GM21515 (cell line): ENCODE measurements around the gene PPP4R3A.
"Not testable (repeated sequence)": the region's sequence is repeated elsewhere in the genome, so short reads cannot be mapped to it uniquely, and the experiment has no call there.

Source experiments
- ATAC-seq: cut with Tn5 transposase; IDR thresholded peaks from one replicate; pipeline ENCODE4 v1.9.1; 2021; ENCODE audit not compliant: unreplicated experiment

The PPP4R3A gene

GRCh38 chr14:91510171-91511042 lies at the start of gene PPP4R3A:
PPP4R3A (minus strand) TSS chr14:91510310; CDS start chr14:91509647, 663 bp downstream.
- ATAC-seq = peak; percentile 81

- no peak for ATAC-seq
These were observed 45.4 kb upstream of the PPP4R3A start for GRCh38 chr14:91555531-91555930.

- no peak for ATAC-seq
These were observed 44.6 kb upstream of the PPP4R3A start for GRCh38 chr14:91554535-91555332.

DNA sequence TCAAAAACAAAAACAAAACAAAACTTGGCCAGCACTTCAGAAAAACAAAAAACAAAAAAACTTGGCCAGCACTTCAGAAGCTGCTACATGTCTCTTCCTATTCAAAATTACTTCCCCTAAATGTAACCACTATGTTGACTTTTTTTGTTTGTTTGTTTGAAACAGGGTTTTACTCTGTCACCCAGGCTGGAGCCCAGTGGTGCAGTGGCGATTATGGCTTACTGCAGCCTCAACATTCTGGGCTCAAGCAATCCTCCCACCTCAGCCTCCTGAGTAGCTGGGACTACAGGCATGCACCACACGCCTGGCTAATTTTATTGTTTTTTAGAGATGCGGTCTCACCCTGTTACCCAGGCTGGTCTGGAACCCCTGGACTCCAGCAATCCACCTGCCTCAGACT lies 38.0 kb upstream of the PPP4R3A start:
- ATAC-seq = no peak

GRCh38 chr14:91545946-91546716 lies 36.0 kb upstream of the PPP4R3A start:
- ATAC-seq = no peak

DNA sequence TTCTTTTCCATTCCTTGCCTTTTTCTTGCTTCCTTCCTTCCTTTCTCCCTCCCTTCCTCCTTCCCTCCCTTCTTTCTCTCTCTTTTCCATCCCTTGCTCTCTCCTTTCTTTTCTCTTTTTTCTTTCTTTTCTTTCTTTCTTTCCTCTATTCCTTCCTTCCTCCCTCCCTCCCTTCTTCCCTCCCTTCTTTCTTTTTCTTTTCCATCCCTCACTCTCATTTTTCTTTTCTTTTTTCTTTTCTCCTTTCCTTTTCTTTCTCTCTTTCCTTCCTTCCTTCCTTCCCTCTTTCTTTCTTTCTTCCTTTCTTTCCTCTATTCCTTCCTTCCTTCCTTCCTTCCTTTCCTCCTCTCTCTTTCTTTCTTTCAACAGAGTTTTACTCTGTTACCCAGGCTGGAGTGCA lies 35.1 kb upstream of the PPP4R3A start:
- ATAC-seq = no peak

- no peak for ATAC-seq
These were observed 26.2 kb upstream of the PPP4R3A start for GRCh38 chr14:91536327-91536726.

- not testable (repeated sequence) for ATAC-seq
These were observed 23.9 kb upstream of the PPP4R3A start for GRCh38 chr14:91534059-91534458.

- ATAC-seq = no peak
These were observed 23.5 kb upstream of the PPP4R3A start for GRCh38 chr14:91533623-91534022.

DNA sequence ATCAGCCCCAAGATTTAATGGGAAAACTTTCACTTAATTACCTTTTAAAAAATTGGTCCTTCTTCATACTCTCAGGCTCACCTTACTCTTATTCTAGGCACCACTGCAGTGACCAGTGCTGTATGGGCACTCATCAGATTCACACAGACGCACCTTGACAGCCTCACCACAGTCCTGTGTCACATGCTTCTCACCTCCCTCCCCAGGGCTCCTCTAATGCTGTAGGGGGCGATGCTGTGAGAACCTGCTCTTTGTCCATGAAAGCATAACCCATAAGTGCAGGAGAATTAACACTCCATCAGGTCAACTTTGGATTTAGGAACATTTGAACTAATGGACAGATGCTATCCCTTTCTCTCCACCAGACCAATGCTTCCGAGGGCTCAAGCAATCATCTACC lies 13.9 kb upstream of the PPP4R3A start:
- no peak for ATAC-seq

DNA sequence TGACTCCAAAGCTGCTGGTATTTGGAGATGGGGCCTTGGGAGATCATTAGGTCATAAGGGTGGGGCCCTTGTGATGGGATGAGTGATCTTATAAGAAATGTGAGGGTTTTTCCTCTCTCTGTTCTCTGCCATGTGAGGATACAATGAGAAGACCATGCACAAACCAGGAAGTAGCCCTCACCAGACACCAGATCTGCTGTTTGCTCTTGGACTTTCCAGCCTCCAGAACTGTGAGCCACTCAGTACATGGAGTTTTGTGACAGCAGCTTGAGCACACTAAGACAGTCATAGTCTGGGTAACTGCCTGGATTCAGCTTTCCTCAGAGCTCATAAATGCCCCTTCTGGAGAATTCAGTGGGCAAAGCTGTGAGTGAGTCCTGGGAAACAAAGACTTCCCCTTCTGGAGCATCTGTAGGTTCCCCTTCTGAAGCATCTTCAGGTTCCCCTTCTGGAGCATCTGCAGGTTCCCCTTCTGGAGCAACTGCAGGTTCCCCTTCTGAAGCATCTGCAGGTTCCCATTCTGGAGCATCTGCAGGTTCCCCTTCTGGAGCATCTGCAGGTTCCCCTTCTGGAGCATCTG lies 11.0 kb upstream of the PPP4R3A start:
- ATAC-seq = no peak

DNA sequence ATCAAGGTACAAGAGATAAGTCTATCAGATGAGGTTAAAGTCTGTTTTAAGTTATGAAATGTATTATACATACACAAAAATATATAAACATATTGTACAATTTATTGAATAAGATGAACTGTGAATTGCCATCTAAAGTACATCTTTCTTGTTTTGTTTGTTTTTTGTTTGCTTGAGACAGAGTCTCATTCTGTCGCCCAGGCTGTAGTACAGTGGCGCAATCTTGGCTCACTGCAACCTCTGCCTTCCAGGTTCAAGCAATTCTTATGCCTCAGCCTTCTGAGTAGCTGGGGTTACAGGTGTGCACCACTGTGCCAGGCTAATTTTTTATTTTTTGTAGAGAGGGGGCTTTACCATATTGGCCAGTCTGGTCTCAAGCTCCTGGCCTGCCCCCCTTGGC lies 10.0 kb upstream of the PPP4R3A start:
- no peak for ATAC-seq

- ATAC-seq = no peak
These were observed 9.3 kb upstream of the PPP4R3A start for GRCh38 chr14:91519239-91520036.

DNA sequence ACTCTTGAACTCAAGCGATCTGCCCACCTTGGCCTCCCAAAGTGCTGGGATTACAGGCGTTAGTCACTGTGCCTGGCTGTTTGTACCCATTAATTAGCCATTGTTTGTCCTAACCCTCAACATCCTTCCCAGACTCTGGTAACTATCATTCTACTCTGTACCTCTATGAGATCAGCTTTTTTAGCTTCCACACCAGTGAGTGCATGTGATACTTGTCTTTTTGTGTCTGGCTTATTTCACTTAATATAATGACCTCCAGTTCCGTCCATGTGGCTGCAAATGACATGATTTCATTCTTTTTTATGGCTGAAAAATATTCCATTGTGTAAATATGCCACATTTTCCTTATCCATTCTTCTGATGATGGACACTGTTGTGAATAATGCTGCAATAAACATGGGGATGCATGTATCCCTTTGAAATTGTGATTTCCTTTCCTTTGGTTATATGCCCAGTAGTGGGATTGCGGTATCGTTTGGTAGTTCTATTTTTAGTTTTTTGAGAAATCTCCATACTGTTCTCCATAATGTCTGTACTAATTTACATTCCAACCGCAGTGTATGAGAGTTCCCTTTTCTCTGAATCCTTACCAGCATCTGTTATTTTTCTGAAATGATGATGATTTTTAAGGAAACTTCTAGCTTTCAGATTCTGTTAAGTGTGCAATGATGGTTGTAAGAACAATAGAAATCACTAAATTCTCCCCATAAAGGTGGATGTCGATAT lies 6.7 kb upstream of the PPP4R3A start:
- ATAC-seq = no peak

DNA sequence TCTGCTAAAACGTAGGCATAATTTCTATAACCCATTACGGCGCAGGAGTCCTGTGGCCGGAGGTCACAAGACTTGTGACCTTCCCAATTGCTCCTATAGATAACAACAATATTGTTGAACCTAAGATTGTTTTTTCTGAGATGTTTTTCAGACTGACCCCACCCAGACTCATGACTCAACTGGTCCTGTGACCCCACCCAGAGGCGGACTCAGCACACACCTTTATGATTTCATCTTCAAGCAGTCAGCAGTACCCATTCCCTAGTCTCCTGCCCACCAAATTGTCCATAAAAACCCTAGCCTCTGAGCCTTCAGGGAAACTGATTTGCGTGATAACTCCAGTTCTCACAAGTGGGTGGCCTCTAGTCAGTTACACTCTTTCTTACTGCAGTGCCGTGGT lies 5.9 kb upstream of the PPP4R3A start:
- ATAC-seq = no peak

DNA sequence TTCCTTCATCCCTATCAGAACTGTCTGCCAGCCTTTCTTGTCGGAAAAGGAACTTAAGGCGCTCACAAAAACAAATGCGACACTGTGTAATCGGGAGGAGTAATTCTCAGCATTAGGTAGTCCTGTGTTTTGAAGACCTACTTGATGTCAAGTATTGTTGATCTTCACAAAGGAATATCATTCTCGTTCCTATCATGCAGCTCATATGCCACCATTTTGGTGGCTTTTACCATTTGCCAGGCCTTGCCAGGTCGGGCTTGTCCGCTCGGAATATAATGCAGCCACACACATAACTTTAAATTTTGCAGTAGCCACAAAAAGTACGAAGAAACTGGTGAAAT lies 903 bp upstream of the PPP4R3A start:
- ATAC-seq = no peak

GRCh38 chr14:91509878-91510170 lies 286 bp downstream of the PPP4R3A start:
- peak; percentile 20 for ATAC-seq

GRCh38 chr14:91509083-91509877 lies 830 bp downstream of the PPP4R3A start:
- peak; percentile 13 for ATAC-seq

DNA sequence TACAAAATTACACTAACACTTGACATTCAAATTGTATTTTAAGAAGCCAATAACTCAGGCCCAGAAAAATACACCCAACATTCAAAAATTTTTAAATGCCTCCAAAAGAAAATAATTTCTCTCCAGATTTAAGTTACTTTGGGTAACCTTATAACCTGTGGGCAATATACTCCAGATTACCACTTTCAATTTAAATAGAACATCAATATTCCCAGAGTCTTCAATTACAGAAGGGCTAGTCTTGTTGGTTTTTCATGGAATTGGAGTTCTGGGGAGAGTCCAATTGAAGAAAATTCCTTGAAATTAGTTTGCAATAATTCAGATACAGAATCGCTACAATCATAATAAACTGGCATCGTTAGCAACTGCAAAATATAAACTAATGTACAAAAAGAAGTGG lies 2.0 kb downstream of the PPP4R3A start:
- no peak for ATAC-seq
